SH-SY5Y (cell line): ENCODE data around the gene FNDC5.

Experiments used
- GATA2 ChIP-seq: IDR thresholded peaks from 2 replicates; pipeline ENCODE4 v1.6.1; 2011; ENCODE audit warnings: mild to moderate bottlenecking, low read depth, low read length
- GATA3 ChIP-seq: IDR thresholded peaks from 2 replicates; pipeline ENCODE4 v1.6.1; 2011; ENCODE audit warnings: low read depth, mild to moderate bottlenecking, low read length, moderate library complexity

FNDC5 gene

GRCh38 chr1:32881291-32881690 lies 10.6 kb upstream of the FNDC5 start:
- TF ChIP-seq GATA3 = no peak
- no peak for TF ChIP-seq GATA2

GRCh38 chr1:32878637-32879041 lies 7.9 kb upstream of the FNDC5 start:
- no peak for TF ChIP-seq GATA2
- TF ChIP-seq GATA3 = no peak

GRCh38 chr1:32878183-32878582 lies 7.5 kb upstream of the FNDC5 start:
- TF ChIP-seq GATA3 = no peak
- no peak for TF ChIP-seq GATA2

DNA sequence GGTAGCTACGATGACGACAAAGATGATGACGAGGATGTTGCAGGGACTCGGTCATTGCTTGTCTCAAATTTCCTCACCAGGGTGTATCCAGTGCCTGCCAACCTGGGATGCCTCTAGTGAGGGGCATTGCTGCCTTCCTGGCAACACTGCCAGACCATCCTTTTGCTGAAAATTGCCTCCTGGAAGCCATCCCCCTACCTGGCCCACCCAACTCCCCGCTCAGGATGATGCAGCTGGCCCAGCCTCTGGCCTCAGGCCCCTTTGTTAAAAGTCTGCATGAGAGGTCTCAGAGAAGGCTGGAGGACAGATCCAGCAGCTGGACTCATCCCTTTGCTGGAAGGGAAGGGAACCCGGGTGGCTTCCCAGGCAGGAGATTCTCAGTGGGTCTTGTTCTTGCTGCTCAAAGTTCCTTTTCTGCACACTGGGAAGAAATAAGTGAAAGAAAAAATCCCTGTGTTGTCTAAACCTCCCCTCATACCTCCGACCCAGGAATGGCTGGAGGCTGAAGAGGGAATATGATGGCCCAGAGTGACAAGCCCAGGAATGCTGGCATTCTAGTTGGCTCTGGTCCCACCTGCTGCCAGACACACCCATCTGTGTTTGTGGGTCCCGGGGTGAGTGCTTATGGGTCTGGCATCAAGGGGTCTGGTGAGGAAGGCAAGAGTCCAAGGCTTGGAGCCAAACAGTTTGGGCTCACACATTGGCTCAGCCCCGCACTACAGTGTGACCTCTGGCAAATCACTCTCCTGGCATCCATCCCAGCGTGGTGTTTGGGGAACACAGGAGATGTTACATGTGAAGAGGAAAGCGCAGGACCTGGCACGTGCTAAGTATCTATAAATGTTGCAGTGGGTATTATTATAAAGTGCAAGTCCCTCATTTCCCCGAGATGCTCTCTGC lies 6.7 kb upstream of the FNDC5 start:
- TF ChIP-seq GATA3 (no peak), GATA2 (no peak)

DNA sequence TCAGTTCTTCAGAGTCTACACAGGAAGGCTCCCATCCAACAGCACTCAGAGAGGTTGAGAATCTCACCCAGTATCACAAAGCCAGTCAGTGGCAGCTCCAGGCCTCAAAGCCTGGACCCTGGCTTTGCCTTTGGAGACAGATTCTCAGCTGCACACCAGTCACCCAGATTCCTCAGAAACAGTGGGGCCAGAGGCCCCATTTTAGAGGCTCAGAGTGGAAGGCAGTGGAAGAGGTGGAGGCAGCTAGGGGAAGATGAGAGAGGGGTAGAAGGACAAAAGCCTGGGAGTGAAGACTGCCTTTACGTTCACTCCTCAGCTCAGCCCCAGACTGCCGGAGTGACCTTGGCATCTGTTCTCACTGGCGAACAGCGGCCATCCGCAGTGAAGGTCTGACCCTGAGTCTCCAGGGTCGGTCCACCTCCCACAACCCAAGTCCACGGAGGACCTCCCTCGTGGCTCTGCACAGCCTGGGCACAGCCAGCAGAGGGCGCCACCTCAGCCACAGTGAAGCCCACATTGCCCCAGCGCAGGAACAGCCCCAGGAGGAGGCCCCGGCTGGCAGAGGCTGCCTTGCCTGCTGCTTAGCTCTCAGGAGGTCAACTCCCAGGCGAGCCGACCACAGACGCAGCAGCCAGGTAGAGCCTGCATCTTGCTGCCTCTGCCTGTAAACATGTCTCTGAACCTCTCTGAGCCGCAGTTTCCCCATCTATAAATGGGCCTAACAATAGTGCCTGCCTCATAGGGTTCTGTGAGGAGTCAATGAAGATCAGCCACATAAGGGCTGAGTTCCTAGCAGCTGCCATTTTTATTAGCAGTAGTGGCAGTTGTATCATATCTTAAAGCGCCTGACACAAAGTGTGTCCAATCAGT lies 5.9 kb upstream of the FNDC5 start:
- no peak for TF ChIP-seq GATA3
- TF ChIP-seq GATA2 = no peak

DNA sequence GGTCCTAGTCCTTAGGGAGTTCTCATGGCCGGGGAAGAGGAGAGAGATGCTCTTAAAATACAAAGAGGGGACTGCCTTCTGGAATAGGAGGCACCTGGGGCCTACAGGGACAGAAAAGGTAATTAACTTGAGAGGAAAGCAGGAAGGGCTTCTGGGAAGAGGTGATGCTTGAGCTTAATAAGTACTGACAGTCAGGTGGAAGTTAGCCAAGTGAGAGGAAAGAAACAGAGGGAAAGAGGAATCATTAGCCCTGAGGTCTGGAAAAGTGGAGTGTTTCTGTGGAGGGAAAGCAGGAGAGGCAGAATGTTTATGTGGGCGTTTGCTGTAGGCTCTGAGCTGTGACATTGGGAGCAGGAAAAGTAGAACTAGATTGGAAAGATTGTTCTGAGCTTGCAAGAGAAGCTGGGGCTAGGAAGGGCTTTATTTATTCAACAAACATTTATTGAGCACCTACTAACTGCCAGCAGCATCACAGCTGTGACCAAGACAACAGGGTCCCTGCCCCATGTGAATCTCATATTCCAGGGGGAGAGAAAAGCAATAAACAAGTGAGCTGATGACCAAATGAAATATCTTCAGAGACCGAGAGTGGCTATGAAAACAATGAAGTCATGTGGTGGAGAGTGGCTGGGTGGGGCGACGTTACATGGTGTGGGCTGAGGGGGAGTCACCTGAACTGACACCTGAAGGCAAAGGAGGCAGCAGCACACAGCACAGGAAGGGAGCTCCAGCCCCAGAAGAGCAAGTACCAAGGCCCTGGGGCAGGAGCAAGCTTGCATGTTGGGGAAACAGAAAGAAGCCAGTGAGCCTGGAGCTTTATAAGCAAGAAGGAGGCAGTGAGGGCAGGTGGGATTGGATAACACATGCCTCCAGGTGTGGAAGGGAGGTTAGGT lies 4.4 kb upstream of the FNDC5 start:
- TF ChIP-seq GATA3 = no peak
- no peak for TF ChIP-seq GATA2

GRCh38 chr1:32873484-32873883 lies 2.8 kb upstream of the FNDC5 start:
- no peak for TF ChIP-seq GATA2
- TF ChIP-seq GATA3 = no peak

GRCh38 chr1:32872192-32872460 lies 1.4 kb upstream of the FNDC5 start:
- TF ChIP-seq GATA2 = no peak
- TF ChIP-seq GATA3 = no peak

GRCh38 chr1:32871364-32872191 lies 866 bp upstream of the FNDC5 start:
- TF ChIP-seq GATA2 = no peak
- no peak for TF ChIP-seq GATA3

DNA sequence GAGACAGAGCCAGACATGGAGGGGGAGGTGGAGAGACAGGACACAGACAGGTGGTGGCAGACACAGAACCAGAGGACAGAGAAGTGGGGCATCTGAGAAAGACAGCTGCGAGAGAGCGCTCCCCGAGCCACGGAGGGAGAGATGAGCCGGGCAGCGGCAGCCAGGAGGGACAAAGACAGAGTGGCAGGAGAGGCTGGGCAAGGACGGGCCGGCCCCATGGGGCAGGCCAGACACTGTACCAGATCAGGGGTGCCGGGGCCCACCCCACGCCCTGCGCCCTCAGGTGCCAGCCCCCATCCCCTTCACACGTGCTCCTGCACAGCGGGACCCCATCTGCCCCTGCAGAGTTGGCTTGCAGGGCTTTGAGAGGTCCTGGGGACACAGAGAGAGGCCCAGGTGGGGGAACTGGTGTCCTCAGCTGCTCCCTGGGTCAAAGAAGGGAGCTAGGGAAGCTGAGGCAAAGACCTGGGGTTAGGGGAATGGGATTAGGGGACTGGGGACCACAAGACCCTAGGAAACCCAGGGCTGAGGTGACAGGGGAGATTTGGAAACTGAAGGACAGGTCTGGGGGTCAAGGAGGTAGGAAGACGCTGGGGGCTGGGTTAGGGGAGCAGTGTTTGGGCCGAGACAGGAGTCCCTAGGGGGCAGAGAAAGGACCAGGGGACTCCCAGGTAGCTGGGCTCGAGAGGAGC lies 643 bp downstream of the FNDC5 start:
- no peak for TF ChIP-seq GATA2
- no peak for TF ChIP-seq GATA3

DNA sequence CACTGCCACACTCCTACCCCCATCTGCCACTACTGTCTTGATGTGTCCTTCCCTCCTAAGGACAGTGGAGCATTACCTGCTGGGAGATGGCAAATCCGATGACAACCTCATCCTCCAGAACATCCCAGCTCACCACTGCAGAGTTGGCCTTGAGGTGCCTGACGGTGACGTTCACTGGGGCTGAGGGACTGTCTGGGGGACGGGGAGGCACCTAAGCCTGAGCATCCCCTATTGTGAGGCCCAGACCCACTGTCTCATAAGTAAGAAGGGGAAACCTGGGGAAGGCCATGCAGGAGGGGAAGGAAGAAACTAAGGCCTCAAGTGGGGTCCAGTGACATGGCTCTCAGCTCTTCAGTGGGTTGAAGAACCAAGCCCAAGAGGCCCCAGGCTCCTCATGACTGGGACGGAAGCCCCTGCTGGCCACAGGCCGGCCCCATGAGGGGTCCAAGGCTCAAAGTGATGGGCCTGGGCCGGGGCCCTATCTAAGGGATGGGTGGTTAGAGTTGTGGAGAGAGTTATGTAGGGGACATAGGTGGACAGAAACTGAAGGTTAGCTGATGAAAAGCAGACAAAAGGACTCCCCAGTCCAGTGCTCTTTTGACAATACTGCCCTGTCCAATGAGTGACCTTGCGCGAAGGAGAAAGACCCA lies 1.8 kb downstream of the FNDC5 start:
- TF ChIP-seq GATA3 (no peak), GATA2 (no peak)

- TF ChIP-seq GATA2 (no peak), GATA3 (no peak)
These were observed 2.6 kb downstream of the FNDC5 start for GRCh38 chr1:32868085-32868484.
